Measurements from ENCODE around the gene TTC3. TPM values are rescaled to one million over a fixed set of nuclear protein-coding genes. Genes with fewer than 3 reads are reported as not detected.
"Not testable (repeated sequence)": the region's sequence is repeated elsewhere in the genome, so short reads cannot be mapped to it uniquely, and the experiment has no call there.

Gene TTC3
- total and polyA plus RNA-seq, 10 of the 15 experiments (the other 5 are each of a cell fraction or from before 2014, with no cell fraction given), result 23.1 to 94.9 (median 72.7) TPM

- intact Hi-C loops (cut with micrococcal nuclease; ENCODE audit: unreplicated experiment), result not testable (repeated sequence)
Observed at GRCh38 chr21:37116459-37116858, 43.4 kb downstream of the TTC3 start.

DNA sequence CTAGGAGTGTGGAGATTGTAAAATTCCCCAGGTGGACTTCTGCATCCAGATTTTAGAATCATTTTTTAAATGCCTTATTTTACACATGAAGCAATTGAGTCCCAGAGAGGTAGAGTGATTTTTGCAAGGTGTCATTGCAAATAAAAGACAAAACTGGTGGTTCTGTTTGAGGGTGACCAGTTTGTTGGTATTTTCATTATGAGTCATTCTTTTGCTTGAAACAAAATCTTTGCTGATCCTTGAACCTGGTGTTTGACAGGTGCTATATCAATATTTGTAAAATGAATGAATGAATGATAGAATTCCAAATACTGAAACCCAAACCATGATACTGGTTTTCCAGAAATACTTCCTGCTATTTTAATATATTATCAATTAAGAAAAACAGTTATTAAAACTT, 44.1 kb downstream of the TTC3 start:
- ChIA-PET POLR2A (no interaction called here), RAD21 (ENCODE audit: unreplicated experiment) (interaction anchor here (0.6 to 1.0 kb wide), 4 partner anchors 10 to 493 kb away, joined by 3 to 5 read pairs (median 3); no protein-coding TSS in a partner anchor), CTCF (no interaction called here), SMC1A (ENCODE audit: uncharacterized antibody, unreplicated experiment) (interaction anchor here (0.6 kb wide), 1 partner anchor 1103 kb away, joined by 3 read pairs; no protein-coding TSS in a partner anchor)
- ATAC-seq (peak; percentile 47; the same call in 2 of the 3 replicates), DNase-seq (ENCODE audit: low read depth, low spot score) (no peak), FAIRE-seq (no peak)
- Histone ChIP-seq H2AFZ (ENCODE audit: control insufficient read depth, low read depth, low read length) (no peak overlapping the region), H3K9me3 (replicated peaks; ENCODE audit: control insufficient read depth, insufficient read depth, low read length) (no peaks in the 10 kb centered on the region), H3K36me3 (ENCODE audit: control insufficient read depth in 2 of 2, insufficient read depth in 2 of 2, low read length in 1 of 2) (no peaks in the 10 kb centered on the region; a peak in 1 of 4 replicates), H3K27me3 (replicated peaks in 1 of 2; ENCODE audit: control insufficient read depth in 2 of 2, insufficient read depth in 2 of 2, low read length in 1 of 2) (no peaks in the 10 kb centered on the region), H4K20me1 (ENCODE audit: control insufficient read depth, insufficient read depth) (no peaks in the 10 kb centered on the region), H3K4me1 (ENCODE audit: control insufficient read depth, insufficient read depth, low read length) (no peaks in the 10 kb centered on the region), H3K4me2 (ENCODE audit: control insufficient read depth, insufficient read depth) (no peak overlapping the region), H3K79me2 (ENCODE audit: control insufficient read depth, insufficient read depth, low read length) (no peaks in the 10 kb centered on the region), H3K9ac (ENCODE audit: control insufficient read depth, insufficient read depth, low read length) (no peak overlapping the region), H3K27ac (ENCODE audit: control insufficient read depth, insufficient read depth) (no peak overlapping the region), H3K4me3 (no peak overlapping the region)
- no TSS peak for BruUV-seq (replicated peaks)
- in situ Hi-C loops (cut with MboI), result no loop called here
- intact Hi-C loops (cut with micrococcal nuclease; ENCODE audit: unreplicated experiment), result no loop called here
- TF ChIP-seq POLR2AphosphoS2 (IDR thresholded peaks at IDR 0.05; ENCODE audit: low read depth, low read length) (no peak), ELK1 (IDR thresholded peaks at IDR 0.05; ENCODE audit: low read depth, low read length) (no peak), RFX5 (IDR thresholded peaks at IDR 0.05; ENCODE audit: low read depth, low read length) (no peak), CBX3 (IDR thresholded peaks at IDR 0.05; ENCODE audit: borderline replicate concordance, low read depth) (no peak), POU2F2 (IDR thresholded peaks at IDR 0.05; ENCODE audit: borderline replicate concordance, low read depth, low read length) (no peak), RBBP5 (conservative IDR thresholded peaks at IDR 0.05) (no peak), ZNF207 (IDR thresholded peaks at IDR 0.05; ENCODE audit: borderline replicate concordance) (no peak), BRCA1 (IDR thresholded peaks at IDR 0.05; ENCODE audit: low read depth, low read length) (no peak)
- TF ChIP-seq, protein P1, sequence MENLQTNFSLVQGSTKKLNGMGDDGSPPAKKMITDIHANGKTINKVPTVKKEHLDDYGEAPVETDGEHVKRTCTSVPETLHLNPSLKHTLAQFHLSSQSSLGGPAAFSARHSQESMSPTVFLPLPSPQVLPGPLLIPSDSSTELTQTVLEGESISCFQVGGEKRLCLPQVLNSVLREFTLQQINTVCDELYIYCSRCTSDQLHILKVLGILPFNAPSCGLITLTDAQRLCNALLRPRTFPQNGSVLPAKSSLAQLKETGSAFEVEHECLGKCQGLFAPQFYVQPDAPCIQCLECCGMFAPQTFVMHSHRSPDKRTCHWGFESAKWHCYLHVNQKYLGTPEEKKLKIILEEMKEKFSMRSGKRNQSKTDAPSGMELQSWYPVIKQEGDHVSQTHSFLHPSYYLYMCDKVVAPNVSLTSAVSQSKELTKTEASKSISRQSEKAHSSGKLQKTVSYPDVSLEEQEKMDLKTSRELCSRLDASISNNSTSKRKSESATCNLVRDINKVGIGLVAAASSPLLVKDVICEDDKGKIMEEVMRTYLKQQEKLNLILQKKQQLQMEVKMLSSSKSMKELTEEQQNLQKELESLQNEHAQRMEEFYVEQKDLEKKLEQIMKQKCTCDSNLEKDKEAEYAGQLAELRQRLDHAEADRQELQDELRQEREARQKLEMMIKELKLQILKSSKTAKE (IDR thresholded peaks at IDR 0.05; ENCODE audit: low read depth, poor library complexity, severe bottlenecking), result no peak
- TF ChIP-seq, protein P2, sequence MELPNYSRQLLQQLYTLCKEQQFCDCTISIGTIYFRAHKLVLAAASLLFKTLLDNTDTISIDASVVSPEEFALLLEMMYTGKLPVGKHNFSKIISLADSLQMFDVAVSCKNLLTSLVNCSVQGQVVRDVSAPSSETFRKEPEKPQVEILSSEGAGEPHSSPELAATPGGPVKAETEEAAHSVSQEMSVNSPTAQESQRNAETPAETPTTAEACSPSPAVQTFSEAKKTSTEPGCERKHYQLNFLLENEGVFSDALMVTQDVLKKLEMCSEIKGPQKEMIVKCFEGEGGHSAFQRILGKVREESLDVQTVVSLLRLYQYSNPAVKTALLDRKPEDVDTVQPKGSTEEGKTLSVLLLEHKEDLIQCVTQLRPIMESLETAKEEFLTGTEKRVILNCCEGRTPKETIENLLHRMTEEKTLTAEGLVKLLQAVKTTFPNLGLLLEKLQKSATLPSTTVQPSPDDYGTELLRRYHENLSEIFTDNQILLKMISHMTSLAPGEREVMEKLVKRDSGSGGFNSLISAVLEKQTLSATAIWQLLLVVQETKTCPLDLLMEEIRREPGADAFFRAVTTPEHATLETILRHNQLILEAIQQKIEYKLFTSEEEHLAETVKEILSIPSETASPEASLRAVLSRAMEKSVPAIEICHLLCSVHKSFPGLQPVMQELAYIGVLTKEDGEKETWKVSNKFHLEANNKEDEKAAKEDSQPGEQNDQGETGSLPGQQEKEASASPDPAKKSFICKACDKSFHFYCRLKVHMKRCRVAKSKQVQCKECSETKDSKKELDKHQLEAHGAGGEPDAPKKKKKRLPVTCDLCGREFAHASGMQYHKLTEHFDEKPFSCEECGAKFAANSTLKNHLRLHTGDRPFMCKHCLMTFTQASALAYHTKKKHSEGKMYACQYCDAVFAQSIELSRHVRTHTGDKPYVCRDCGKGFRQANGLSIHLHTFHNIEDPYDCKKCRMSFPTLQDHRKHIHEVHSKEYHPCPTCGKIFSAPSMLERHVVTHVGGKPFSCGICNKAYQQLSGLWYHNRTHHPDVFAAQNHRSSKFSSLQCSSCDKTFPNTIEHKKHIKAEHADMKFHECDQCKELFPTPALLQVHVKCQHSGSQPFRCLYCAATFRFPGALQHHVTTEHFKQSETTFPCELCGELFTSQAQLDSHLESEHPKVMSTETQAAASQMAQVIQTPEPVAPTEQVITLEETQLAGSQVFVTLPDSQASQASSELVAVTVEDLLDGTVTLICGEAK (IDR thresholded peaks at IDR 0.05; ENCODE audit: borderline replicate concordance), result no peak

More at GRCh38 chr21:37116459-37116858, 43.4 kb downstream of the TTC3 start:
- H3K9me3 ChIP-seq (replicated peaks; ENCODE audit: control insufficient read depth, insufficient read depth, low read length); H4K20me1 ChIP-seq (ENCODE audit: control insufficient read depth, insufficient read depth); H3K4me3 ChIP-seq; H3K4me1 ChIP-seq (ENCODE audit: control insufficient read depth, insufficient read depth, low read length); H3K27me3 ChIP-seq (replicated peaks in 1 of 2; ENCODE audit: control insufficient read depth in 2 of 2, insufficient read depth in 2 of 2, low read length in 1 of 2); H3K4me2 ChIP-seq (ENCODE audit: control insufficient read depth, insufficient read depth); H3K36me3 ChIP-seq (ENCODE audit: control insufficient read depth in 2 of 2, insufficient read depth in 2 of 2, low read length in 1 of 2); H3K79me2 ChIP-seq (ENCODE audit: control insufficient read depth, insufficient read depth, low read length); CTCF ChIA-PET; H2AFZ ChIP-seq (ENCODE audit: control insufficient read depth, low read depth, low read length); POLR2A ChIA-PET; BruUV-seq (replicated peaks); H3K9ac ChIP-seq (ENCODE audit: control insufficient read depth, insufficient read depth, low read length); FAIRE-seq; in situ Hi-C loops (cut with MboI); DNase-seq (ENCODE audit: low read depth, low spot score); ATAC-seq; H3K27ac ChIP-seq (ENCODE audit: control insufficient read depth, insufficient read depth): not testable (repeated sequence)
- 97% methylated on average over 2 of the region's 2 CpGs for WGBS (ENCODE audit: insufficient coverage, insufficient replicate concordance, low lambda C conversion rate, missing lambda C conversion rate)
- RAD21 ChIA-PET (ENCODE audit: unreplicated experiment), result interaction anchor here (0.7 to 1.0 kb wide), 2 partner anchors 9 to 151 kb away, joined by 3 read pairs; no protein-coding TSS in a partner anchor
- SMC1A ChIA-PET (ENCODE audit: uncharacterized antibody, unreplicated experiment), result interaction anchor here (0.6 to 1.1 kb wide), 3 partner anchors 9 to 1103 kb away, joined by 3 read pairs; no protein-coding TSS in a partner anchor

All from GM12878 (cell line).